ENCODE measurements around the gene ALDH1L1. TPM values are rescaled to one million over a fixed set of nuclear protein-coding genes. Genes with fewer than 3 reads are reported as not detected.

Gene ALDH1L1
- total RNA-seq, 1 experiment from 2014 or later: 0.36 TPM

DNA sequence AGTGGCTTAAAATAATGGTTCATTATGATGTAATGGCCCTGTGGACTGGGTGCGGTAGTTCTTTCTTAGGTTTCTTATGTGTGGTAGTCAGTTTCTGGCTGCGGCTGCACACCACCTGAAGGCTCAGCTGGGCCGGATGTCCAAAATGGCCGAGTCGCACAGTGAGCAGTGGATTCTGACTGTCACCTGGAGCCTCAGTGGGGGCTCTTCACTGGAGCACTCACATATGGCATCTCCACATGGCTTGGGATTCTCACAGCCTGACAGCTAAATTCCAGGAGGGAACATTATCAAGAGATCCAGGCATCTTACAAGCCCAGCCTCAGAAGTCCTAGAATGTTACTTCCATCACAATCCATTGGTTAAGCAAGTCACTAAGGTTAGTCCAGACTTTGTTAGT, 26.8 kb upstream of the ALDH1L1 start:
- DNase-seq (ENCODE audit: low read depth, low spot score) (no peak), ATAC-seq (no peak)
- intact Hi-C loops (cut with micrococcal nuclease; ENCODE audit: unreplicated experiment) (no loop called here), in situ Hi-C loops (cut with HindIII; ENCODE audit: low pct_unique_long_range_greater_than_20kb, low sequenced_read_pairs) (no loop called here)
- CTCF ChIA-PET: no interaction called here
- no peak for TF ChIP-seq TCF7L2 (IDR thresholded peaks at IDR 0.05; ENCODE audit: low read depth, low read length)
- Histone ChIP-seq H3K4me3 (ENCODE audit: low read depth in 2 of 2, low read length in 2 of 2) (no peak overlapping the region), H3K9me3 (ENCODE audit: control insufficient read depth, insufficient read depth, low read depth, low read length) (no peaks in the 10 kb centered on the region), H3K4me1 (ENCODE audit: control insufficient read depth, insufficient read depth, low read length) (0 out of 2 replicates have a peak, but pooled peaks cover 4% of the 10 kb centered on the region), H3K27me3 (ENCODE audit: control insufficient read depth, insufficient read depth, low read length) (0 out of 2 replicates have a peak, but pooled peaks cover under 1% of the 10 kb centered on the region), H3K36me3 (ENCODE audit: control insufficient read depth, insufficient read depth, low read length) (no peaks in the 10 kb centered on the region), H3K27ac (ENCODE audit: low read length) (no peak overlapping the region)
- POLR2A ChIA-PET: no interaction called here
- no TSS peak for BruUV-seq (replicated peaks)

DNA sequence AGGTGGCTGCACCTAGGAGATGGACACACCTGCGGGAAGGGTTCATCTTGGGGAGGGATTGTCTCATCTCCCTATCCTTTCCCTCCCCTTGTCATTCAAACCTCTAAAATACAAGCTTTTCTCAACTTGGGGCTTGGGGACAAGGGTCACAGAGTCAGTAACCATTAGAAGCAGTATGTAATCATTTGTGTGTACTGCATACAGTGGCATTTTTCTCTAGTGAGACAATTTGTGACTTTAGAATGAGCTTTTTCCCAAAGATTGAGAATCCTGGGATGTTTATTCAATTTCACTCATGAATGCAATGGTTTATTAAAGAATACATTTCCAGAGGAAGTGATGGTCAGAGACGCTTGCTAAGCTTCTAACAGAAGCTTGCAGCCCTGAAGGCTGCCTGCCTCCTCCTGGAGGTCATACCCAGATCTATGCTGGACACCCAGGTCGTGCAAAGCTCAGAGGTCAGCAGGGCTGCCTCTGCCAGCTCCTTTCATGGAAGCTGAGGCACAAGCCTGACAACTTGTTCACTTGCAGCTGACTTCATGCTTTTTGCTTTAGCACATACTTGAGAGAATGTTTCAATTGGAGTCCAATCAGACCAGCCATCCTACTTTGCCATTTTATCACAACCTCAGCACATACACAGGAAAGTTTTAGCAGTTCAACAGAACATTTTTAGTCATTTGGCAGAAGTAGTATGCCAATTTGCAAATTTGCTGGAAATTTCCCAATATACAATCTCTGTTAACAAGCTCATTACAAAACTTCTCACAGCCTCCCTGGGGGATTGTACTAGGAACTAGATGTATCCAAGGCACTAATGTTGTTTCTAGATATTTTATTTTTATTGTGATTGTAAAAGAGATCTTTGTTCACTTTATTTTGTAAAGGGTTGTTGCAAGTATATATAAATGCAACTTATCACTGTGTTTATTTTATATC, 25.6 kb upstream of the ALDH1L1 start:
- DNase-seq (ENCODE audit: low read depth, low spot score) (no peak), ATAC-seq (no peak)
- TF ChIP-seq, protein P1, sequence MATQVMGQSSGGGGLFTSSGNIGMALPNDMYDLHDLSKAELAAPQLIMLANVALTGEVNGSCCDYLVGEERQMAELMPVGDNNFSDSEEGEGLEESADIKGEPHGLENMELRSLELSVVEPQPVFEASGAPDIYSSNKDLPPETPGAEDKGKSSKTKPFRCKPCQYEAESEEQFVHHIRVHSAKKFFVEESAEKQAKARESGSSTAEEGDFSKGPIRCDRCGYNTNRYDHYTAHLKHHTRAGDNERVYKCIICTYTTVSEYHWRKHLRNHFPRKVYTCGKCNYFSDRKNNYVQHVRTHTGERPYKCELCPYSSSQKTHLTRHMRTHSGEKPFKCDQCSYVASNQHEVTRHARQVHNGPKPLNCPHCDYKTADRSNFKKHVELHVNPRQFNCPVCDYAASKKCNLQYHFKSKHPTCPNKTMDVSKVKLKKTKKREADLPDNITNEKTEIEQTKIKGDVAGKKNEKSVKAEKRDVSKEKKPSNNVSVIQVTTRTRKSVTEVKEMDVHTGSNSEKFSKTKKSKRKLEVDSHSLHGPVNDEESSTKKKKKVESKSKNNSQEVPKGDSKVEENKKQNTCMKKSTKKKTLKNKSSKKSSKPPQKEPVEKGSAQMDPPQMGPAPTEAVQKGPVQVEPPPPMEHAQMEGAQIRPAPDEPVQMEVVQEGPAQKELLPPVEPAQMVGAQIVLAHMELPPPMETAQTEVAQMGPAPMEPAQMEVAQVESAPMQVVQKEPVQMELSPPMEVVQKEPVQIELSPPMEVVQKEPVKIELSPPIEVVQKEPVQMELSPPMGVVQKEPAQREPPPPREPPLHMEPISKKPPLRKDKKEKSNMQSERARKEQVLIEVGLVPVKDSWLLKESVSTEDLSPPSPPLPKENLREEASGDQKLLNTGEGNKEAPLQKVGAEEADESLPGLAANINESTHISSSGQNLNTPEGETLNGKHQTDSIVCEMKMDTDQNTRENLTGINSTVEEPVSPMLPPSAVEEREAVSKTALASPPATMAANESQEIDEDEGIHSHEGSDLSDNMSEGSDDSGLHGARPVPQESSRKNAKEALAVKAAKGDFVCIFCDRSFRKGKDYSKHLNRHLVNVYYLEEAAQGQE (IDR thresholded peaks at IDR 0.05; ENCODE audit: insufficient read depth in 1 of 2, low read depth in 2 of 2, low read length in 1 of 2): no peak
- no peak for TF ChIP-seq POLR2AphosphoS5 (IDR thresholded peaks at IDR 0.05; ENCODE audit: low read depth, low read length)
- TF ChIP-seq, protein P2, sequence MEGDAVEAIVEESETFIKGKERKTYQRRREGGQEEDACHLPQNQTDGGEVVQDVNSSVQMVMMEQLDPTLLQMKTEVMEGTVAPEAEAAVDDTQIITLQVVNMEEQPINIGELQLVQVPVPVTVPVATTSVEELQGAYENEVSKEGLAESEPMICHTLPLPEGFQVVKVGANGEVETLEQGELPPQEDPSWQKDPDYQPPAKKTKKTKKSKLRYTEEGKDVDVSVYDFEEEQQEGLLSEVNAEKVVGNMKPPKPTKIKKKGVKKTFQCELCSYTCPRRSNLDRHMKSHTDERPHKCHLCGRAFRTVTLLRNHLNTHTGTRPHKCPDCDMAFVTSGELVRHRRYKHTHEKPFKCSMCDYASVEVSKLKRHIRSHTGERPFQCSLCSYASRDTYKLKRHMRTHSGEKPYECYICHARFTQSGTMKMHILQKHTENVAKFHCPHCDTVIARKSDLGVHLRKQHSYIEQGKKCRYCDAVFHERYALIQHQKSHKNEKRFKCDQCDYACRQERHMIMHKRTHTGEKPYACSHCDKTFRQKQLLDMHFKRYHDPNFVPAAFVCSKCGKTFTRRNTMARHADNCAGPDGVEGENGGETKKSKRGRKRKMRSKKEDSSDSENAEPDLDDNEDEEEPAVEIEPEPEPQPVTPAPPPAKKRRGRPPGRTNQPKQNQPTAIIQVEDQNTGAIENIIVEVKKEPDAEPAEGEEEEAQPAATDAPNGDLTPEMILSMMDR (IDR thresholded peaks at IDR 0.05): no peak
- no peak for TF ChIP-seq TCF7L2 (IDR thresholded peaks at IDR 0.05; ENCODE audit: low read depth, low read length)
- no peak for TF ChIP-seq SIN3A (IDR thresholded peaks at IDR 0.05; ENCODE audit: borderline replicate concordance, insufficient read depth, low read depth, low read length)
- Histone ChIP-seq H3K27ac (ENCODE audit: low read length) (no peak overlapping the region), H3K4me3 (ENCODE audit: low read depth in 2 of 2, low read length in 2 of 2) (no peak overlapping the region), H3K27me3 (ENCODE audit: control insufficient read depth, insufficient read depth, low read length) (no peaks in the 10 kb centered on the region), H3K4me1 (ENCODE audit: control insufficient read depth, insufficient read depth, low read length) (0 out of 2 replicates have a peak, but pooled peaks cover 4% of the 10 kb centered on the region), H3K9me3 (ENCODE audit: control insufficient read depth, insufficient read depth, low read depth, low read length) (no peaks in the 10 kb centered on the region), H3K36me3 (ENCODE audit: control insufficient read depth, insufficient read depth, low read length) (no peaks in the 10 kb centered on the region)
- no TSS peak for BruUV-seq (replicated peaks)
- ChIA-PET CTCF (no interaction called here), POLR2A (no interaction called here)
- in situ Hi-C loops (cut with HindIII; ENCODE audit: low pct_unique_long_range_greater_than_20kb, low sequenced_read_pairs): no loop called here
- intact Hi-C loops (cut with micrococcal nuclease; ENCODE audit: unreplicated experiment): no loop called here

DNA sequence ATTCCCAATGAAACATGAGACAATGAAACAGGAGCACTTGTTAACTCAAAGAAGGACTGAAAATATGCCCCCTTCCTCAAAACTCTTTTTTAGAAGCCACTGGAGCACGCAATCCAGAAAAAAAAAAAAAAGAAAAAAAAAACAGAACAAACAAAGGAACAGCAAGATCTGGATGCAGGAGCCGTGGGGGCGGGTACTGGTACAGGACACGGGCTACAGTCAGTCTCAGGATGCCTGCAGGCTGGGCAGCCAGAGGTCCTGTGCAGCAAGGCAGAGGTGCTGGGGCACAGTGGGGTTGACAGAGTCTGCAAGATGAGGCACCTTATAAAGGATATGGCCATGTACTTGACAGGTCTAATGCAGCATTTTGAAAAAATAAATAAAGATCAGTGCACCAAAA, 22.3 kb upstream of the ALDH1L1 start:
- POLR2A ChIA-PET: no interaction called here
- H3K4me3 ChIP-seq (ENCODE audit: low read depth in 2 of 2, low read length in 2 of 2): no peak overlapping the region
- H3K9me3 ChIP-seq (ENCODE audit: control insufficient read depth, insufficient read depth, low read depth, low read length): no peaks in the 10 kb centered on the region
- H3K36me3 ChIP-seq (ENCODE audit: control insufficient read depth, insufficient read depth, low read length): no peaks in the 10 kb centered on the region
- in situ Hi-C loops (cut with HindIII; ENCODE audit: low pct_unique_long_range_greater_than_20kb, low sequenced_read_pairs) (no loop called here), intact Hi-C loops (cut with micrococcal nuclease; ENCODE audit: unreplicated experiment) (no loop called here)
- CTCF ChIA-PET: no interaction called here
- no peak for DNase-seq (ENCODE audit: low read depth, low spot score)
- no peak overlapping the region for H3K27ac ChIP-seq (ENCODE audit: low read length)
- H3K27me3 ChIP-seq (ENCODE audit: control insufficient read depth, insufficient read depth, low read length): peaks cover 5% of the 10 kb centered on the region; the same call in 1 of the 2 replicates
- BruUV-seq (replicated peaks): no TSS peak
- TF ChIP-seq, protein P1 (IDR thresholded peaks at IDR 0.05; ENCODE audit: insufficient read depth in 1 of 2, low read depth in 2 of 2, low read length in 1 of 2): no peak
- no peak for TF ChIP-seq POLR2AphosphoS5 (IDR thresholded peaks at IDR 0.05; ENCODE audit: low read depth, low read length)
- TF ChIP-seq SIN3A (IDR thresholded peaks at IDR 0.05; ENCODE audit: borderline replicate concordance, insufficient read depth, low read depth, low read length): no peak
- no peak for TF ChIP-seq TCF7L2 (IDR thresholded peaks at IDR 0.05; ENCODE audit: low read depth, low read length)
- TF ChIP-seq, protein P2 (IDR thresholded peaks at IDR 0.05): no peak
- no peak for ATAC-seq
- no peaks in the 10 kb centered on the region for H3K4me1 ChIP-seq (ENCODE audit: control insufficient read depth, insufficient read depth, low read length)
